HEK293T (cell line): ENCODE data around the gene ITPKB.
"Not testable (repeated sequence)": the region's sequence is repeated elsewhere in the genome, so short reads cannot be mapped to it uniquely, and the experiment has no call there.

ENCODE experiments used
- BHLHE40 ChIP-seq: fragments of 450-650 bp; IDR thresholded peaks from 2 replicates; pipeline ENCODE4 v1.6.1; 2016; ENCODE audit warnings: mild to moderate bottlenecking, moderate library complexity, borderline replicate concordance
- ELF4 ChIP-seq: fragments of 450-650 bp; IDR thresholded peaks from 2 replicates; pipeline ENCODE4 v1.6.1; 2017; ENCODE audit warnings: antibody characterized with exemption
- HDGF ChIP-seq: fragments of 450-650 bp; IDR thresholded peaks from 2 replicates; pipeline ENCODE4 v1.6.1; 2017; ENCODE audit warnings: antibody characterized with exemption, borderline replicate concordance
- NFRKB ChIP-seq: fragments of 450-650 bp; IDR thresholded peaks from 2 replicates; pipeline ENCODE4 v1.6.1; 2016; ENCODE audit warnings: mild to moderate bottlenecking, moderate library complexity
- PKNOX1 ChIP-seq: fragments of 450-650 bp; IDR thresholded peaks from 2 replicates; pipeline ENCODE4 v1.6.1; 2016
- SUZ12 ChIP-seq: fragments of 450-650 bp; IDR thresholded peaks from 2 replicates; pipeline ENCODE4 v1.6.1; 2016; ENCODE audit warnings: mild to moderate bottlenecking

- TF ChIP-seq SUZ12, HDGF, BHLHE40, PKNOX1, ELF4, NFRKB: not testable (repeated sequence)
Observed at GRCh38 chr1:226747519-226748263, 8.6 kb upstream of the ITPKB start.
